ENCODE results near the gene BTBD16.

DNA sequence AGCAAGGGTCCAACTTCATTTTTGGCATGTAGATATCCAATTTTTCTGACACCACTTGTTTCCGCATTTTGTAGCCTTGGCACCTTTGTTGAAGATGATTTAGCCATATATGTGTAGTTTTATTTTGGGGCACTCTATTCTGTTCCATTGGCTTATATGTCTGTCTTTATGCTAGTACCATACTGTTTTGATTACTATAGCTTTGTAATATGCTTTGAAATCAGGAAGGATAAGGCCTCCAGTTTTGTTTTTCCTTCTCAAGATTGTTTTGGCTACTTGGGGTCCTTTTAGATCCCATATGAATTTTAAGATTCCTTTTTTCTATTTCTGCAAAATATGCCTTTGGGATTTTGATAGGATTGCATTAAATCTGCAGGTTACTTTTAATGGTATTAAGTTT, 9.5 kb upstream of the BTBD16 start:
- TF ChIP-seq, protein P1, sequence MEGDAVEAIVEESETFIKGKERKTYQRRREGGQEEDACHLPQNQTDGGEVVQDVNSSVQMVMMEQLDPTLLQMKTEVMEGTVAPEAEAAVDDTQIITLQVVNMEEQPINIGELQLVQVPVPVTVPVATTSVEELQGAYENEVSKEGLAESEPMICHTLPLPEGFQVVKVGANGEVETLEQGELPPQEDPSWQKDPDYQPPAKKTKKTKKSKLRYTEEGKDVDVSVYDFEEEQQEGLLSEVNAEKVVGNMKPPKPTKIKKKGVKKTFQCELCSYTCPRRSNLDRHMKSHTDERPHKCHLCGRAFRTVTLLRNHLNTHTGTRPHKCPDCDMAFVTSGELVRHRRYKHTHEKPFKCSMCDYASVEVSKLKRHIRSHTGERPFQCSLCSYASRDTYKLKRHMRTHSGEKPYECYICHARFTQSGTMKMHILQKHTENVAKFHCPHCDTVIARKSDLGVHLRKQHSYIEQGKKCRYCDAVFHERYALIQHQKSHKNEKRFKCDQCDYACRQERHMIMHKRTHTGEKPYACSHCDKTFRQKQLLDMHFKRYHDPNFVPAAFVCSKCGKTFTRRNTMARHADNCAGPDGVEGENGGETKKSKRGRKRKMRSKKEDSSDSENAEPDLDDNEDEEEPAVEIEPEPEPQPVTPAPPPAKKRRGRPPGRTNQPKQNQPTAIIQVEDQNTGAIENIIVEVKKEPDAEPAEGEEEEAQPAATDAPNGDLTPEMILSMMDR (IDR thresholded peaks at IDR 0.05) = no peak
- TF ChIP-seq POLR2A (IDR thresholded peaks at IDR 0.05) = no peak

Data from prostate gland (tissue), 2 donors.